Measurements from ENCODE around the gene PLEKHM2. TPM values are rescaled to one million over a fixed set of nuclear protein-coding genes. Genes with fewer than 3 reads are reported as not detected.

The PLEKHM2 gene
- total and polyA plus RNA-seq, 2 of the 8 experiments (the other 6 are each of a cell fraction or from before 2014, with no cell fraction given), result 38.3 to 47.6 TPM

- Histone ChIP-seq H3K4me2 (ENCODE audit: insufficient read depth in 1 of 2, low read depth in 2 of 2, low read length in 2 of 2) (no peak overlapping the region), H3K56ac (replicated peaks; ENCODE audit: insufficient read length, low read depth, low read length) (no peak overlapping the region), H4K5ac (ENCODE audit: insufficient read length, low read depth, low read length) (no peak overlapping the region), H3K4me1 (replicated peaks in 1 of 4; ENCODE audit: control insufficient read depth in 3 of 4, insufficient read depth in 4 of 4, low read length in 3 of 4) (no peaks in the 10 kb centered on the region), H3K18ac (ENCODE audit: extremely low read depth, low read length) (no peak overlapping the region), H4K20me1 (replicated peaks in 1 of 2; ENCODE audit: control insufficient read depth in 1 of 2, insufficient read depth in 2 of 2, low read length in 2 of 2) (peaks cover 0 to 5% of the 10 kb centered on the region in 2 experiments), H3K79me2 (ENCODE audit: control insufficient read depth in 1 of 2, insufficient read depth in 2 of 2, low read length in 2 of 2) (no peaks in the 10 kb centered on the region), H2AK5ac (ENCODE audit: low read depth, low read length) (no peak overlapping the region), H3K23me2 (ENCODE audit: low read depth, low read length) (no peaks in the 10 kb centered on the region), H3K9ac (replicated peaks in 1 of 4; ENCODE audit: extremely low read depth in 1 of 4, low read depth in 3 of 4, low read length in 3 of 4) (no peak overlapping the region), H3K4me3 (ENCODE audit: extremely low read depth in 1 of 4, insufficient read depth in 2 of 4, low read depth in 3 of 4, low read length in 4 of 4) (no peak overlapping the region), H3K36me3 (ENCODE audit: control insufficient read depth in 2 of 4, insufficient read depth in 4 of 4, low read length in 3 of 4) (peaks cover 0 to 14% (median 6%) of the 10 kb centered on the region in 4 experiments; a peak in 4 of 8 replicates), H2BK5ac (ENCODE audit: low read depth, low read length) (no peak overlapping the region), H2BK12ac (ENCODE audit: low read depth, low read length) (no peak overlapping the region), H2BK20ac (ENCODE audit: low read length) (no peak overlapping the region), H3K27me3 (replicated peaks in 1 of 4; ENCODE audit: control insufficient read depth in 3 of 4, extremely low read depth in 1 of 4, insufficient read depth in 3 of 4, low read length in 3 of 4) (no peaks in the 10 kb centered on the region; a peak in 1 of 7 replicates), H3K4ac (replicated peaks; ENCODE audit: insufficient read length, low read depth, low read length) (no peak overlapping the region), H3K79me1 (ENCODE audit: low read depth, low read length) (peaks cover 2% of the 10 kb centered on the region; the same call in 1 of the 2 replicates), H2AFZ (ENCODE audit: low read length) (no peak overlapping the region), H3K27ac (ENCODE audit: low read depth, low read length) (no peak overlapping the region), H4K91ac (replicated peaks; ENCODE audit: insufficient read length, low read length) (no peak overlapping the region), H3K9me3 (ENCODE audit: insufficient read depth in 2 of 2, low read depth in 1 of 2, low read length in 1 of 2) (no peaks in the 10 kb centered on the region), H2BK120ac (replicated peaks; ENCODE audit: low read depth, low read length) (no peak overlapping the region), H4K8ac (ENCODE audit: extremely low read depth, insufficient read depth, low read length) (no peak overlapping the region), H3K23ac (ENCODE audit: insufficient read length) (no peak overlapping the region), H3K14ac (ENCODE audit: insufficient read length) (no peak overlapping the region), H2BK15ac (ENCODE audit: low read length) (no peak overlapping the region)
- FAIRE-seq, result no peak
- 94% methylated on average over 12 of the region's 12 CpGs; no CpG with 5 or more reads in 1 of the 2 experiments for whole genome bisulfite sequencing, 2 experiments (ENCODE audit: extremely low coverage in 1 of 2, insufficient coverage in 1 of 2, insufficient read length in 1 of 2, insufficient replicate concordance in 2 of 2, low coverage in 1 of 2, low lambda C conversion rate in 2 of 2, missing lambda C conversion rate in 1 of 2)
- no peak for TF ChIP-seq GTF2F1 (IDR thresholded peaks at IDR 0.05; ENCODE audit: borderline replicate concordance, low read depth, low read length)
- TF ChIP-seq HDAC6 (IDR thresholded peaks at IDR 0.05; ENCODE audit: low read depth, low read length), result no peak
- no peak for TF ChIP-seq ATF2 (IDR thresholded peaks at IDR 0.05; ENCODE audit: low read length)
- TF ChIP-seq RAD21 (IDR thresholded peaks at IDR 0.05 in 1 of 2, conservative IDR thresholded peaks at IDR 0.05 in 1 of 2; ENCODE audit: low read depth in 2 of 2, low read length in 2 of 2), result peak; percentile 24 to 37; a peak in 3 of 4 replicates
- no peak for TF ChIP-seq KDM1A (IDR thresholded peaks at IDR 0.05; ENCODE audit: borderline replicate concordance, low read length)
- TF ChIP-seq EZH2 (IDR thresholded peaks at IDR 0.05; ENCODE audit: low read depth, low read length, severe bottlenecking), result no peak
- peak in 1 of 3 experiments; percentile 24; a peak in 1 of 4 replicates for TF ChIP-seq CTCF (IDR thresholded peaks at IDR 0.05; ENCODE audit: control extremely low read depth in 1 of 3, insufficient read depth in 1 of 3, low read depth in 1 of 3, low read length in 3 of 3)
- DNase-seq (ENCODE audit: low read depth in 1 of 2, low spot score in 2 of 2), result no peak
- POLR2A ChIA-PET (ENCODE audit: partially characterized antibody), result no interaction called here
- CTCF ChIA-PET (ENCODE audit: partially characterized antibody), result interaction anchor here (0.6 to 2.7 kb wide), 7 partner anchors 12 to 241 kb away, joined by 3 to 15 read pairs (median 3); no protein-coding TSS in a partner anchor
These were observed 35.4 kb downstream of the PLEKHM2 start for GRCh38 chr1:15719381-15720120.

Data from H1 (cell line).